GM10847 (cell line): ENCODE data around the gene RBBP8NL.

Source experiments
- POLR2A ChIP-seq: IDR thresholded peaks from 2 replicates; pipeline ENCODE4 v1.6.1; 2011; ENCODE audit not compliant: insufficient read length; ENCODE audit errors: extremely low read depth

Gene RBBP8NL

GRCh38 chr20:62466806-62467537, 39.6 kb upstream of the RBBP8NL start:
- TF ChIP-seq POLR2A, result no peak

GRCh38 chr20:62466072-62466760, 38.9 kb upstream of the RBBP8NL start:
- TF ChIP-seq POLR2A, result no peak

- TF ChIP-seq POLR2A, result no peak
Observed at GRCh38 chr20:62464990-62465389, 37.7 kb upstream of the RBBP8NL start.

- no peak for TF ChIP-seq POLR2A
Observed at GRCh38 chr20:62464425-62464770, 37.1 kb upstream of the RBBP8NL start.

GRCh38 chr20:62463651-62464424, 36.5 kb upstream of the RBBP8NL start:
- no peak for TF ChIP-seq POLR2A

GRCh38 chr20:62462976-62463592, 35.7 kb upstream of the RBBP8NL start:
- TF ChIP-seq POLR2A, result no peak

- TF ChIP-seq POLR2A, result no peak
Observed at GRCh38 chr20:62461834-62462233, 34.5 kb upstream of the RBBP8NL start.

GRCh38 chr20:62461157-62461556, 33.8 kb upstream of the RBBP8NL start:
- no peak for TF ChIP-seq POLR2A

- no peak for TF ChIP-seq POLR2A
Observed at GRCh38 chr20:62460678-62461077, 33.3 kb upstream of the RBBP8NL start.

- TF ChIP-seq POLR2A, result no peak
Observed at GRCh38 chr20:62459488-62459887, 32.1 kb upstream of the RBBP8NL start.

GRCh38 chr20:62458275-62459251, 31.2 kb upstream of the RBBP8NL start:
- no peak for TF ChIP-seq POLR2A

- TF ChIP-seq POLR2A, result no peak
Observed at GRCh38 chr20:62457831-62458230, 30.5 kb upstream of the RBBP8NL start.

GRCh38 chr20:62457098-62457497, 29.8 kb upstream of the RBBP8NL start:
- TF ChIP-seq POLR2A, result no peak

GRCh38 chr20:62455929-62456328, 28.6 kb upstream of the RBBP8NL start:
- TF ChIP-seq POLR2A, result no peak

- TF ChIP-seq POLR2A, result no peak
Observed at GRCh38 chr20:62454904-62455636, 27.7 kb upstream of the RBBP8NL start.
